SIG-M5 (cell line): ENCODE measurements around the gene ZNF710.
A peak's percentile ranks its signal among the peaks of the same experiment; 100 is the strongest.
"Not testable (repeated sequence)": the region's sequence is repeated elsewhere in the genome, so short reads cannot be mapped to it uniquely, and the experiment has no call there.

Experiments used
- DNase-seq: peaks from one replicate; lab custom pipeline; 2025; lab: John Stamatoyannopoulos, UW

ZNF710 gene

DNA sequence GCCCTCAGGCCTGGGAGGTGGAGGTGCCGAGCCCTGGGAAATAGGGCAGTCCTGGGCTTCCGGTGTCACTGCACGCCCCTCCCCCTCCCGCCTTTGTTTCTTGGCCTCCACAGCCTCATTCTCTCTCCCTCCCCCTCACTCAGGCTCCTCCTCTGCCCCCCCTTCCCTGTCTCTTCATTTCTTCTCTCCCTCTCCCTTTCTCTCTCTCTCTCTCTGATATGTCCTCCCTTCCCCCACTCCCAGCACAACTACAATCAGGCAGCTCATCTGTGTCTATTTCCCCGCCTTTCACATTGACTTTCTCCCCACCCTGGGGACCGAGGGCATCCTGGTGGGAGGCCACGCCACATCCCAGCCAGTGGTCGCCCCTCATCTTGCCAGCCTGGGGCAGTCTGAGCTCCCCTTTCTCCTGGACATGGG, 60.9 kb downstream of the ZNF710 start:
- DNase-seq, result no peak

DNA sequence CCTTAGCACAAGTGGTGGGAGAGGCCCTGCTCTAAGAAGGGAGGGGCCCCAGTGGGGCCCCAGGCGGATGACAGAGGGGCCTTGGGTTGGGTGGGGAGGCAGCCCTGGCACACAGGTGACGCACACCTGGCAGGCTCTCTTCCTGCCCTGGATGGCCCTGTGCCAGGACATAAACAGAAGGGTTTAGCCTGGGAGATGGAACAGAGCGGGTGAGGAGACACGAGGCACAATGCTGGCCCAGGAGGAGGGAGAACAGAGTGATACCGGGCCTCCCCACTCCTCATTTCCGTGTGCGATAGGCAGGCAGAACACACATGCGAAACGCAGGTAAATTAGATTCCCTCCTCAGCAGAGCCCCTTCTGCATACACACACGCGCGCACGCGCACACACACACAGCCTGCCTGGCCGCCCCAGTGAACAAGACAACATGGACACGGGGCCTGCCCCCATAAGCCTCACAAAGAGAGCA, 61.4 kb downstream of the ZNF710 start:
- no peak for DNase-seq

DNA sequence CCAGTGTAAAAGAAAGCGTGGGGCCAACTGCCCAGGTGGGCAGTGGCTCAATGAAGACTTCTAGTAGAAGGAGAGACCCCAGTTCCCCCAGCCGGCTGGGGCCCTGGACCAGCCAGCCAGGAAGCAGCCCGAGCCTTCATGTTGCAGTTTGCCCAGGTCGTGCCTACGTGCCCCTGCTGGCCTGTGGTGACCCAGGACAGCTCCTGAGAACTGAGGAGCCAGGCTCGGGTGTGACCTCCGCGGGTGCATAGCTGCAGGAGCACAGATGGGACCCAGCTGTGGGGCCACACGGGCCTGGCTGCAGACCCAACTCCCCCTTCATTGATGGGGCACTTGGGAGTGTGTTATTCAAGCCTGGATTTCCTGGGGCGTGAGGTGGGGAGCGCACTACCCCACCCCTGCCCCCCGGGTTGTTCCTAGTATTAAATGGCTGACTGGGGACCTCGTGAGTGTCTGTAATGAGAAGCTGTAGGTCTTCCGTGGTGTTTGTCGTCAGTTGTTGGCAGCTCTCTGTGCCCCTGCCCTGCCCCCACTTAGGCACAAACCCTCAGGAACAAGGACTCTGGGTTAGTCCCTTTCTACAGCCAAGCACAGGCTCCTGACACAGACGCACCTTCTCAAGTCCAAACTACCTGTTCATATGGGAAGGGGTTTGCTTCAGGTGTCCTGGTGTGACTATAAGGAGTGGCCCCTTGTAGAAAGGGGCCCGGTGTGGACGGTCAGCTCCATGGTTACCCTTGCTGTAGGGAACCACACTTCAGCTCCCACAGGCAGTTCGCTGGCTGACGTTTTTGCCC, 62.0 kb downstream of the ZNF710 start:
- no peak for DNase-seq

DNA sequence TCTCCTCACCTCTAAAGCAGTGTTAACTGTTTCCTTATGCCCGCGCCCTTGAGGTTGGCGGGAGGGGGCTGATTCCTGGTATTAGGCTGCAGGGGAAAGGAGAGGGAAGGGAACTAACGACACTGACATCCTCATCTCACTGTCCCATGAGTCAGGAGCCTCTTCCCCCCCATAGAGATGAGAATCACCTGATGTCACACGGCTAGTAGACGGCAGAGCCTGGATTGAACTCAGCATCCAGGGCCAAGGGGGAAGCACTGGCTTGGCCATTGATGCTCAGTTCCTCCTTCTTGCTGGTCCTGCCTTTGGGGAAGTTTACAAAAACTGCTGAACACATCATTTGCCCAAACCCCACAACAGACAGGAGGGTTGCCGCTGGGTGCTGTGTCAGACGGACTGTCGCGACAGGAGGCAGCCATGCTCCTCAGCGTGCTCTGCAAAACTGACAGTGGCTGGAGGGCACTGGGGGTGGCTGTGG, 62.7 kb downstream of the ZNF710 start:
- peak; percentile 4 for DNase-seq

DNA sequence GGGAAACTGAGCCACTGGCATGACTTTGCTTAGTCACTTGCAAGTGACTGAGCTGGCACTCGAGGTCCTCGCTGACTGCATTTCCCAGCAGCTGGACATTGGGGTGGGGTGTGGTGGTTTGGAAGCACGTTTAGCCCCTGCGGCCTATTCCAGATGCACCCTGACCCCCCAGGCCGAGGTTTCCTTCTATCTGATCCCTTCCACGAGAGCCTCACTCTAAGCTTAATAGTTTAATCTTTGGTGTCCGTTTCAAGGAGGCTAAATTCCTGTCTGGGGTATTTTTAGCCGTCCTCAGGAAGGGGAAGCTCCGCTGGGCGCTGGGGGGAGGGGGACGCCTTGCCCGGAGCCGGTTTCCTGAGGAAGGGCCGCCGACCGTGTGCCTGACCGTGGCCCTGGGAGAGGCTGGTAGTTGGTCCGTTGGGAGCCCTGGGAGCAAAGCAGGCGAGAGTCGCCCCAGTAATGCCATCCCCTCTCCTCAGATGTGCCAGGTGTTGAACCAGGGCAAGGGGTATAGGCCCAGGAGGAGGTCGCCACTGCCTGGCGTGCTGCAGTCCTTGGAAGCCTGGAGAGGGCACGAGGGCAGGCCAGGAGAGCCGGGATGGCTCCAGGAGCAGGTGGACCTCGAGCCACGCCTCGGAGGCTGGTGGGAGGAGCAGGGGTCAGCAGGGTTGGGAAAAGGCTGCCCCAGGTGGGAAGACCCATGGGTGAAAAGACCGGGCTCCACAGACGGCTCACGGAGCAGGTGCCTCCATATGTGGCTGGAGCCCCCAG, 64.0 kb downstream of the ZNF710 start:
- no peak for DNase-seq

DNA sequence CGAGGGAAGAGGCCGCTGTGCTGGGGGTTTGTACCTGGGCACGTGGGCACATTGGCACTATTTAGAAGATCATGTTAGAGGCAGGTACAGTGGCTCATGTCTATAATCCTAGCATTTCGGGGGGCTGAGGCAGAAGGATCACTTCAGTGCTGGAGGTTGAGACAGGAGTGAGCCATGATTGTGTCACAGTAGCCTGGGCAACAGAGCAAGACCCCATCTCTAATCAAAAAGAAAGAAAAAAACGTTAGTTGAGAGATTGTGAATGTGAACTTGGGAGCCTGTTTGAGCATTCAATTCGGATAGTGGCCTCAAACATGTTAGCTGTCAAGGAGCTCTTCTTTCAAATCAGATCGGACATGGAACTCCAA, 64.5 kb downstream of the ZNF710 start:
- no peak for DNase-seq

DNA sequence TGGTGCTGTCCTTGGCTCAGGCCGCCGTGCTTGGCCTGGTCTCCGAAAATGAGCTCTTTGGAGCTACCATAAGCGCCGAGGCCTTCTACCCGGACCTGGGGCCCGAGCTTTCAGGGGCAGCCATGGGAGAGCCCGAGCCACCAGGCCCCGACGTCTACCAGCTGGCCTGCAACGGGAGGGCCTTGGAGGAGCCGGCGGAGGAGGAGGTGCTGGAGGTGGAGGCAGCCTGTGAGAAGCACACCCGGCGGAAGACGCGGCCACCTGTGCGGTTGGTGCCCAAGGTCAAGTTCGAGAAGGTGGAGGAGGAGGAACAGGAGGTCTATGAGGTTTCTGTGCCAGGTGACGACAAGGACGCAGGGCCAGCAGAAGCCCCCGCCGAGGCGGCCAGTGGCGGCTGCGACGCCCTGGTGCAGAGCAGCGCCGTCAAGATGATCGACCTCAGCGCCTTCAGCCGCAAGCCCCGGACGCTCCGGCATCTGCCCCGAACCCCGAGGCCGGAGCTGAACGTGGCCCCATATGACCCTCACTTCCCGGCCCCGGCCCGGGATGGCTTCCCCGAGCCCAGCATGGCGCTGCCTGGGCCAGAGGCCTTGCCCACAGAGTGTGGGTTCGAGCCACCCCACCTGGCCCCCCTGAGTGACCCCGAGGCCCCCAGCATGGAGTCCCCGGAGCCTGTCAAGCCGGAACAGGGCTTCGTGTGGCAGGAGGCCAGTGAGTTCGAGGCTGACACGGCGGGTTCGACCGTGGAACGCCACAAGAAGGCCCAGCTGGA, 66.2 kb downstream of the ZNF710 start:
- DNase-seq, result no peak

DNA sequence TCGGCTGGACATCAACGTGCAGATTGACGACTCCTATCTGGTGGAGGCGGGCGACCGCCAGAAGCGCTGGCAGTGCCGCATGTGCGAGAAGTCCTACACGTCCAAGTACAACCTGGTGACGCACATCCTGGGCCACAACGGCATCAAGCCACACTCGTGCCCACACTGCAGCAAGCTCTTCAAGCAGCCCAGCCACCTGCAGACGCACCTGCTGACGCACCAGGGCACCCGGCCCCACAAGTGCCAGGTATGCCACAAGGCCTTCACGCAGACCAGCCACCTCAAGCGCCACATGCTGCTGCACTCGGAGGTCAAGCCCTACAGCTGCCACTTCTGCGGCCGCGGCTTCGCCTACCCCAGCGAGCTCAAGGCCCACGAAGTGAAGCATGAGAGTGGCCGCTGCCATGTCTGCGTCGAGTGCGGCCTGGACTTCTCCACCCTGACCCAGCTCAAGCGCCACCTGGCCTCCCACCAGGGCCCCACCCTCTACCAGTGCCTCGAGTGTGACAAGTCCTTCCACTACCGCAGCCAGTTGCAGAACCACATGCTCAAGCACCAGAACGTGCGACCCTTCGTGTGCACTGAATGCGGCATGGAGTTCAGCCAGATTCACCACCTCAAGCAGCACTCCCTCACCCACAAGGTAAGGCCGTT, 67.0 kb downstream of the ZNF710 start:
- no peak for DNase-seq

DNA sequence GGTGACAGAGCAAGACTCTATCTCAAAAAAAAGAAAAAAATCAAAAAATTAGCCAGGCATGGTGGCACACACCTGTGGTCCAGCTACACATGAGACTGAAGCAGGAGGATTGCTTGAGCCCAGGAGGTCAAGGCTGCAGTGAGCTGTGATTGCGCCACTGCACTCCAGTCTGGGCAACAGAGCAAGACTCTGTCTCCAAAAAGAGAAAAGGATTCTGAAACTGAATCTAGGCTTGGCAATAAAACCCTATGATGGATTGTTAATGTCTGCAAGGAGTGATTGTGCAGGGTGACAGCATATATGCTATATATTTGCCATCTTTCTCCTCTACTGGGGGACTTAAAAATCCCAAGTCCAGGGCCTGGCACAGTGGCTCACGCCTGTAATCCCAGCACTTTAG, 69.5 kb downstream of the ZNF710 start:
- DNase-seq, result not testable (repeated sequence)

DNA sequence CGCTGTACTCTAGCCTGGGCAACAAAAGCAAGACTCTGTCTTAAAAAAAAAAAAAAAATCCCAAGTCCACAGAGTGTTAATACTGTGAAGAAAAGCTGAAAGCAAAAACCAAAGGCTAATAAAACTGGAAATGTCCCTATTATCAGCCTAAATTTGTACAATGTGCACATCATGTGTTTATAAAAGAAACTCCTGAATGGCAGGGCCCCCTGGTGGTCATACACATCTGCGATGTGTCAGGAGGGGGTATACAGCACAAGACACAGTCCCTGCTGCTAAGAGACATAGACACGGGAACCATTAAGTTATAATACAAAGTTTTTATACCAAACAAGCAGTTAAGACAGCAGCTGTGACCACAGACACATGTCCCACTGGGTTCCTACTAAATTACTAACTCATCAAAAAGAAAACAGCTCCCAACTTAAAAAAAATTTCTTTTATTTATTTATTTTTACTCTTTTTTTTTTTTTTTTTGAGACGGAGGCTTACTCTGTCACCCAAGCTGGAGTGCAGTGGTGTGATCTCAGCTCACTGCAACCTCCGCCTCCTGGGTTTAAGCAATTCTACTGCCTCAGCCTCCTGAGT, 70.2 kb downstream of the ZNF710 start:
- no peak for DNase-seq

DNA sequence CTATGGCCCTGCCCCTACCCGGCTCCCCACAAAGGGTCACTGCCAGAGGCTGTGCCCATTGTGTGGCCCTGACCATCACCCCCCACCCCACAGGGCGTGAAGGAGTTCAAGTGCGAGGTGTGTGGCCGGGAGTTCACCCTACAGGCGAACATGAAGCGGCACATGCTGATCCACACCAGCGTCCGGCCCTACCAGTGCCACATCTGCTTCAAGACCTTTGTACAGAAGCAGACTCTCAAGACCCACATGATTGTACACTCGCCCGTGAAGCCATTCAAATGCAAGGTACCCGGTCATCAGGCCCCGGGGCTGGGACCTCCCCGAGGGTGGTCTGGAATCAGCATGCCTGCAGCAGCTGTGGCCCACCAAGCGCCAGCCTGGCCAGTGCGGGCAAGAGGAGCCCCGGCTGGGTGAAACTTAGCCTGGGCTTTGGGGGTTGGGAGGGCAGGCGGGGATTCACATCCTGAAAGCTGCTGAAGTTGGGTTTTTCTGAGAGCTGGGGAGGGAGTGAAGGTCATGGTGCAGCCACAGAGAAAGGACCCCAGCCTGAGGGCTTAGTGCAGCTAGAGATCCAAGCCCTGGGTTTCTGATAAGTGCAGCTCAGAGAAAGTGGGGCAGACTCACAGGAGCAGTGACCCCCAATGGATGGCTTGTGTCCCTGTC, 72.0 kb downstream of the ZNF710 start:
- no peak for DNase-seq

DNA sequence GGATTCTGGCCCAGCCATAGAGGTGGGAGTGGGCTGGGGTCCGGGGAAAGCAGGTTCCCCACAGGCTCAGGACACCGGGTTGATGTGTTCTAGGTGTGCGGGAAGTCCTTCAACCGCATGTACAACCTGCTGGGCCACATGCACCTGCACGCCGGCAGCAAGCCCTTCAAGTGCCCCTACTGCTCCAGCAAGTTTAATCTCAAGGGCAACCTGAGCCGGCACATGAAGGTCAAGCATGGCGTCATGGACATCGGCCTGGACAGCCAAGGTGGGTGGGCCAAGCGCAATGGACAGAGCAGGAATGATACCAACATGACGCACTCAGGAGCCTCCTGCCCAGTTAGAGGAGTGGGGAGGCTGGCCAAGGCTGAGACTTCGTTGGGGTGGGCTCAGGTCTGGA, 72.9 kb downstream of the ZNF710 start:
- DNase-seq, result no peak

DNA sequence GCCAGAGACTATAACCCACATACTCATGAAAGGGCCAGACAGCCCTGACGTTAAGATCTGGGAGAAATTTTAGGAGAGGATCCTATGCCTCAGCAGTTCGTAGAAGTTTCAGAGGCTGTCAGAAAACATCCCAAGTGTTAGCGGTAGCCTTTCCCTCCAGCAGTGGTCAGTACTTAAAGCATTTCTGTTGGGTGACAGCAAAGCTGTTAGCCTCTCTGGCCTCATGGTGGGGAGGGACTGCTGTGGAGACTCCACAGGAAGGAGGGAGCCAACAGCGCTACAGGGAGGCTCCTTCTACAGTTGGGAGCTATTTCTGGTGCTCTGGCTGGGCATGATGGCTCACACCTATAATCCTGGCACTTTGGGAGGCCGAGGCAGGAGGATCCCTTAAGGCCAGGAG, 73.8 kb downstream of the ZNF710 start:
- DNase-seq, result no peak

DNA sequence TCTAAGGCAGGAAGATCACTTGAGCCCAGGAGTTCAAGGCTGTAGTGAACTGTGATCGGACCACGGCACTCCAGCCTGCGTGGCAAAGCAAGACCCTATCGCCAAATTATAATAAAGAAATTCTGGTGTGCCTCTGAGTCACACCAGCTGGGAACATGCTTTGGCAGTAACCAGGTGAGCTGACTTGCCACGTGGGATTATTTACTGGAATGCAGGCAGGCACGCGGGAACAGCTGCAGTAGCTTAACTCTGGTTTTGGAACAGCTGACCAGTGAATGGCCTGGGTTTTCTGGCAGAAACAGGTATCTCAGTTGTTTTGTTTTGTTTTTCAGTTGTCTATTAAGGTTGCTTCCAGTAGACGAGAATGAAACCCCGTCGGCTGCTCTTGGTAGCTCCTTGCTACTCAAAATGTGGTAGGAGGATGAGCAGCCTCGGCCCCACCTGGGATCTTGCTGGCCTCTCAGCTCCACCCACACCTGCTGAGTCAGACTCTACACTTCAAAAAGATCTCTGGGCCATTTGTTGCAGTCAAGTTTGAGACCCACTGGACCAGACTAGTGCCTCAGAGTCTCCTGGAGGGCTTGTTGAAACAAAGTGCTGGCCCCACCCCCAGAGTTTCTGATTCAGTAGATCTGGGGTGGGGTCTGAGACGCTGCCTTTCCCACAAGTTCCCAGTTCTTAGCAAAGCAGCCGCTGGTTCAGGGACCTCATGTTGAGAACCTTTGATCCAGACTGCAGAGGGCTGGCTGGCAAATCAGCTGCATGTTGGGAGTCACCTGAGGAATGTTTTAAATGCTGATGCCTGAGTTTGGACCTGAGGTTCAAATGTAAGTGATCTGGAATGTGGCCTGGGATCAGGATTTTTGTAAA, 74.5 kb downstream of the ZNF710 start:
- DNase-seq, result no peak

DNA sequence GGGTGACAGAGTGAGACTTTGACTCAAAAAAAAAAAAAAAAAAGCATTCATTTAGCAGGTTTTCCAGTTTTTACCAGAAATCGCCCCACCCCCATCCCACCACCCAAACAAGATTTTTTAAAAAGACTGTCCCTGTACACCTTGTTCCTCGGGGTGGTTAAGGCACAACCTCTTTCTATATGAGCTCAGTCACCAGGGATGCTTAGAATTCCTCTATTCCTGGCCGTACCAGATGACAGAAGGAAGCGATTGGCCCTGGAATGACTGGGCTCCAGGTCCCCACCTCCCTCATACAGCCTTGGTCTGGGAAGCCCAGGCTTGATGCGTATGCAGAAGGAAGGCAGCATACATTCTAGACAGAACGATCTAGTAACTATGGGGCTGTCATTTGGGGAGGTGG, 75.6 kb downstream of the ZNF710 start:
- DNase-seq, result no peak

DNA sequence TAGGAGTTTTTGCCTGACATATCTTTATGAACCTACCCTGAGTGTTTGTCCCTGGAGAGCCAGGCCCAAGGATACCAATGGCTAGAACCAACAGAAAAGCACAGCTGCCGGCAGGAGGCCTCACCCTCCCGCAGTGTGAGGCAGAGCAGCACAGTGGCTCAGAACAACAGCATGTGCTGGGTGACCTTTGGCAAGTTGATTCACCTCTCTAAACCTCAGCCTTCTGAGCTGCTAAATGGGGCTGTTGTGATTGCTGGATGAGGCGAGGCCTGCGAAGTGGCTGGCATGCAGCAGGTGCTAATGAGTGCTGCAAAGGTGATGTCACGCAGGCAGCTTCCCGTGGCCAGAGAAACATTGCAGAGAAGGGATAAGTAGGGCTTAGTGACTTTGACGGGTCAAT, 77.8 kb downstream of the ZNF710 start:
- no peak for DNase-seq

DNA sequence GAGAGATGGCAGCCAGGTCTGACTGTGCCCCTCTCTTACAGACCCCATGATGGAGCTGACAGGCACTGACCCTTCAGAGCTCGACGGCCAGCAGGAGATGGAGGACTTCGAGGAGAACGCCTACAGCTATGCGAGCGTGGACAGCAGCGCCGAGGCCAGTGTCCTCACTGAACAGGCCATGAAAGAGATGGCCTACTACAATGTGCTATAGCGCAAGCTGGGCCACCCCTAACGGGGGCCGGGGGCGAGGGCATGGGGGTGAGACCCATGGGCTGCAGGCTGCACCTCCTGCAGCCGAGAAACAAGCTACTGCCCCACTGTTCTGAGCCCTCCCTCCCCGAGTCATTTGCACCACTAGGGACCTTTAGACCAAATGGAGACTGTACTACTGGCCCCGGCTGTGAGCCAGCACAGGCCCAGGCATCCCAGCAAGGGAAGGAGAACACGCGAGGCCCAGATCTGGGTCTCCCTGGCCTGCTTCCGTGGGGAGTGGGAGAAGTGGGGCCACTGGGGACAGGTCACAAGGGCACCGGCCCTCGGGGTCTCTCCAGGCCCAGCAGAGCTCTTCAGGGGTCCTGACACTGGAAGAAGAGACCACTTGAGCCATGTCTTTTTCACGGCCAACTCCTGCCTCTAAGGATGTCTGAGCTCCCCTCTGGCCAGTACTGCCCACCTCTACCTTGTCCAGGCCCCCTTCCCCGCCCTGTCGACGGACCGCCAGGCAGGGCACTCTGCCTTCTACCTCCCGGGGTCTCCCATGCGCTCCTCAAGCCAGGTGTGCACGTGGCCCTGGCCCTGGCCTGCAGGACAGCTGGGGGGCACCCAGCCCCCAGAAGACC, 78.7 kb downstream of the ZNF710 start:
- DNase-seq, result no peak

DNA sequence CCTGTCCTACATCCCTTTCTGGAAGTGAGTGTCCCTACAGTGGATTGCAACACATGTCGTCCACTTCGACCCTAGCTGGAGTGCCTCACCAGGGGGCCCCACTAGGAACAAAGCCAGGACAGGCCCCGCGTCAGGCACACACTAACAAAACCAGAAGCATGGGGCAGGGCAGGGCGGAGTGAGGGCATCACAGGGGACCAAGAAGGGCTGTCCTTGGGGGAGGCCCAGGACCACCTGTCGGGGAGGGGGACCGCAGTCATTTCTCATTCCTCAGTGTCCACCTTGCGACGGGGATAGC, 79.3 kb downstream of the ZNF710 start:
- no peak for DNase-seq

DNA sequence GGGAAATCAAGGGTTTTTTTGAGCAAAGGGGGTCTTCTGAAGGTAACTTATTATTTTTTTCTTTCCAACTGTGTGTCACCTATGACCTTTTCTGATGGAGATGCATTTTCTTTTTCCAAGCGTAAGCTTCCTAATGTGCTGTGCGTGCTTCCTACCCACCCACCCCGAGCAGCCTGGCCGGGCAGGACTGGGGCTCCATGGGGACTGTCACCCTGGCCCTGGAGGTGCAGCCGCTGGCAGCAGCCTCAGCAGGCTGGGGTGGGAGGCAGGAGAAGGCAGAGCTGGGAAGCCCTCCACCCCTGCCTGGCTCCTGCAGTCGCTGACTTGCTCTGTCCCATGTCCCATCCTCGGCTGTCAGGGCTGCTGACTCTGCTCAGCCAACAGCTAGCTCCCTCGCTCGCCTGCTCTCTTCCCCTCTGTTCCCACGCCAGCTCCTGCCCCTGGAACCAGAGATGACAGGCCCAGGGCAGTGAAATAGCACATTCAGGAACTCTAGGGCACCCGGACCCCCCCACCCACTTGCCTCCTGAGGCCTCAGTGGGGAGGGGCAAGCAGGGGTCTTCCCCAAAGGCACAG, 79.8 kb downstream of the ZNF710 start:
- DNase-seq, result no peak
